Measurements from ENCODE around the gene ULK4. TPM values are rescaled to one million over a fixed set of nuclear protein-coding genes. Genes with fewer than 3 reads are reported as not detected.

The ULK4 gene
- total RNA-seq, 2 donors from 2014 or later = 4.4 to 8.3 TPM

- no peaks in the 10 kb centered on the region for H3K27me3 ChIP-seq
- no peak overlapping the region for H3K4me3 ChIP-seq
- H3K27ac ChIP-seq = no peak overlapping the region
- no peaks in the 10 kb centered on the region for H3K36me3 ChIP-seq
- H3K9ac ChIP-seq (ENCODE audit: low read depth in 2 of 2, low read length in 2 of 2) = no peak overlapping the region
- DNase-seq = no peak
- no peaks in the 10 kb centered on the region for H3K9me3 ChIP-seq
- no peak for TF ChIP-seq CTCF (IDR thresholded peaks at IDR 0.05)
- intact Hi-C loops (cut with DNase I) = loop anchor here (10.0 kb wide), 1 partner anchor 182 kb away; no protein-coding TSS in a partner anchor
- no peaks in the 10 kb centered on the region for H3K4me1 ChIP-seq
These were observed 40.9 kb upstream of the ULK4 start for GRCh38 chr3:42002790-42003189.

GRCh38 chr3:42001777-42002176 lies 39.9 kb upstream of the ULK4 start:
- no peak for TF ChIP-seq CTCF (IDR thresholded peaks at IDR 0.05)
- Histone ChIP-seq H3K27ac (no peak overlapping the region), H3K9ac (ENCODE audit: low read depth in 2 of 2, low read length in 2 of 2) (no peak overlapping the region), H3K4me3 (no peak overlapping the region), H3K27me3 (no peaks in the 10 kb centered on the region), H3K9me3 (no peaks in the 10 kb centered on the region), H3K4me1 (no peaks in the 10 kb centered on the region), H3K36me3 (no peaks in the 10 kb centered on the region)
- no peak for DNase-seq
- intact Hi-C loops (cut with DNase I) = loop anchor here (10.0 kb wide), 1 partner anchor 183 kb away; no protein-coding TSS in a partner anchor

GRCh38 chr3:41999909-42000308 lies 38.0 kb upstream of the ULK4 start:
- H3K27ac ChIP-seq = no peak overlapping the region
- H3K9ac ChIP-seq (ENCODE audit: low read depth in 2 of 2, low read length in 2 of 2) = no peak overlapping the region
- H3K4me3 ChIP-seq = no peak overlapping the region
- intact Hi-C loops (cut with DNase I) = loop anchor here (10.0 kb wide), 1 partner anchor 185 kb away; no protein-coding TSS in a partner anchor
- no peak for DNase-seq
- H3K36me3 ChIP-seq = no peaks in the 10 kb centered on the region
- no peaks in the 10 kb centered on the region for H3K27me3 ChIP-seq
- TF ChIP-seq CTCF (IDR thresholded peaks at IDR 0.05) = no peak
- H3K4me1 ChIP-seq = no peaks in the 10 kb centered on the region
- H3K9me3 ChIP-seq = no peaks in the 10 kb centered on the region

- H3K4me1 ChIP-seq = no peaks in the 10 kb centered on the region
- no peak for TF ChIP-seq CTCF (IDR thresholded peaks at IDR 0.05)
- no peaks in the 10 kb centered on the region for H3K9me3 ChIP-seq
- H3K4me3 ChIP-seq = no peak overlapping the region
- no peaks in the 10 kb centered on the region for H3K27me3 ChIP-seq
- H3K36me3 ChIP-seq = no peaks in the 10 kb centered on the region
- no peak for DNase-seq
- no peak overlapping the region for H3K9ac ChIP-seq (ENCODE audit: low read depth in 2 of 2, low read length in 2 of 2)
- no peak overlapping the region for H3K27ac ChIP-seq
- intact Hi-C loops (cut with DNase I) = no loop called here
These were observed 36.0 kb upstream of the ULK4 start for GRCh38 chr3:41997702-41998550.

GRCh38 chr3:41991437-41991836 lies 29.5 kb upstream of the ULK4 start:
- no peaks in the 10 kb centered on the region for H3K9me3 ChIP-seq
- no peak overlapping the region for H3K9ac ChIP-seq (ENCODE audit: low read depth in 2 of 2, low read length in 2 of 2)
- H3K27me3 ChIP-seq = no peaks in the 10 kb centered on the region
- no peaks in the 10 kb centered on the region for H3K36me3 ChIP-seq
- H3K27ac ChIP-seq = no peak overlapping the region
- TF ChIP-seq CTCF (IDR thresholded peaks at IDR 0.05) = no peak
- no peak for DNase-seq
- H3K4me3 ChIP-seq = no peak overlapping the region
- intact Hi-C loops (cut with DNase I) = no loop called here
- no peaks in the 10 kb centered on the region for H3K4me1 ChIP-seq
